HepG2 (cell line): ENCODE results near the gene GALP. TPM values are rescaled to one million over a fixed set of nuclear protein-coding genes. Genes with fewer than 3 reads are reported as not detected.

ENCODE experiments used
- ATF1 ChIP-seq: IDR thresholded peaks from 2 replicates; pipeline ENCODE4 v1.6.1; 2016; ENCODE audit warnings: mild to moderate bottlenecking, control low read depth
- CEBPB ChIP-seq: IDR thresholded peaks from 2 replicates; pipeline ENCODE4 v1.6.1; 2011; ENCODE audit warnings: low read depth, low read length, improper control_type of control experiment, borderline replicate concordance
- GLI4 ChIP-seq: sonication (generic); formaldehyde crosslinking; IDR thresholded peaks from 2 replicates; pipeline ENCODE4 v1.5.1; 2020; ENCODE audit warnings: missing genetic modification reagents, mild to moderate bottlenecking, moderate library complexity, borderline replicate concordance
- HNRNPL ChIP-seq: fragments of 200-400 bp; formaldehyde crosslinking; IDR thresholded peaks from 2 replicates; pipeline ENCODE4 v1.6.1; 2017; ENCODE audit warnings: mild to moderate bottlenecking, low read depth, low read length
- HOXD1 ChIP-seq: sonication (generic); formaldehyde crosslinking; IDR thresholded peaks from 2 replicates; pipeline ENCODE4 v1.5.0; 2020; ENCODE audit warnings: missing genetic modification reagents
- MAF1 ChIP-seq: sonication (generic); formaldehyde crosslinking; IDR thresholded peaks from 2 replicates; pipeline ENCODE4 v1.5.0; 2020; ENCODE audit warnings: missing genetic modification reagents, borderline replicate concordance
- MAZ ChIP-seq, 2 experiments: sonication (generic) in 1 of 2; formaldehyde crosslinking in 1 of 2; IDR thresholded peaks; 2 replicates each; pipeline versions ENCODE4 v1.5.0 to v1.6.1; 2012 to 2020; ENCODE audit warnings: low read depth in 2 of 2, mild to moderate bottlenecking in 2 of 2, borderline replicate concordance in 1 of 2, improper control_type of control experiment in 1 of 2, low read length in 1 of 2, missing genetic modification reagents in 1 of 2, moderate library complexity in 1 of 2
- MED8 ChIP-seq: sonication (generic); formaldehyde crosslinking; IDR thresholded peaks from 2 replicates; pipeline ENCODE4 v1.8.1; 2023; ENCODE audit warnings: mild to moderate bottlenecking, missing genetic modification reagents; ENCODE audit not compliant: insufficient replicate concordance
- MEIS1 ChIP-seq: sonication (generic); formaldehyde crosslinking; IDR thresholded peaks from 2 replicates; pipeline ENCODE4 v1.9.0; 2021; ENCODE audit warnings: mild to moderate bottlenecking, missing genetic modification reagents, moderate library complexity, borderline replicate concordance
- MIXL1 ChIP-seq: IDR thresholded peaks from 2 replicates; pipeline ENCODE4 v1.6.1; 2016
- MYNN ChIP-seq: sonication (generic); formaldehyde crosslinking; IDR thresholded peaks from 2 replicates; pipeline ENCODE4 v1.4.0; 2020; ENCODE audit warnings: mild to moderate bottlenecking, low read depth, missing genetic modification reagents
- NBN ChIP-seq: fragments of 450-650 bp; conservative IDR thresholded peaks from 2 replicates; pipeline ENCODE4 v1.6.1; 2017
- NFRKB ChIP-seq: fragments of 450-650 bp; IDR thresholded peaks from 2 replicates; pipeline ENCODE4 v1.6.1; 2017
- RORA ChIP-seq: sonication (generic); formaldehyde crosslinking; IDR thresholded peaks from 2 replicates; pipeline ENCODE4 v1.5.0; 2020; ENCODE audit warnings: mild to moderate bottlenecking, missing genetic modification reagents, moderate library complexity
- SIX1 ChIP-seq: sonication (generic); formaldehyde crosslinking; IDR thresholded peaks from 2 replicates; pipeline ENCODE4 v1.4.0; 2020; ENCODE audit warnings: missing genetic modification reagents, borderline replicate concordance
- SMARCE1 ChIP-seq: fragments of 450-650 bp; IDR thresholded peaks from 2 replicates; pipeline ENCODE4 v1.6.1; 2017; ENCODE audit warnings: borderline replicate concordance
- SSRP1 ChIP-seq: IDR thresholded peaks from 2 replicates; pipeline ENCODE4 v1.6.1; 2016; ENCODE audit warnings: control low read depth
- SYNCRIP ChIP-seq: fragments of 200-400 bp; formaldehyde crosslinking; IDR thresholded peaks from 2 replicates; pipeline ENCODE4 v1.6.1; 2018; ENCODE audit warnings: mild to moderate bottlenecking, low read depth, low read length; ENCODE audit not compliant: insufficient read depth
- TAF15 ChIP-seq: fragments of 200-400 bp; formaldehyde crosslinking; IDR thresholded peaks from one replicate; pipeline ENCODE4 v1.6.1; 2018; ENCODE audit warnings: mild to moderate bottlenecking, low read depth, low read length; ENCODE audit not compliant: poor library complexity, severe bottlenecking
- ZBTB7A ChIP-seq: sonication (generic); formaldehyde crosslinking; IDR thresholded peaks from 2 replicates; pipeline ENCODE4 v1.8.0; 2022; ENCODE audit warnings: mild to moderate bottlenecking, missing genetic modification reagents
- ZEB1 ChIP-seq: IDR thresholded peaks from 2 replicates; pipeline ENCODE4 v1.6.1; 2012; ENCODE audit warnings: mild to moderate bottlenecking, low read depth, inconsistent platforms; ENCODE audit not compliant: insufficient replicate concordance
- ZFYVE20 ChIP-seq: sonication (generic); formaldehyde crosslinking; IDR thresholded peaks from 2 replicates; pipeline ENCODE4 v1.8.0; 2023; ENCODE audit warnings: low read depth, mild to moderate bottlenecking, moderate library complexity, missing genetic modification reagents, borderline replicate concordance
- ZNF101 ChIP-seq: sonication (generic); formaldehyde crosslinking; IDR thresholded peaks from 2 replicates; pipeline ENCODE4 v1.4.0; 2020; ENCODE audit warnings: mild to moderate bottlenecking, low read depth, missing genetic modification reagents, borderline replicate concordance
- ZNF280D ChIP-seq: sonication (generic); formaldehyde crosslinking; IDR thresholded peaks from 2 replicates; pipeline ENCODE4 v1.5.1; 2020; ENCODE audit warnings: mild to moderate bottlenecking, missing genetic modification reagents
- ZNF3 ChIP-seq: IDR thresholded peaks from 2 replicates; pipeline ENCODE4 v1.7.0; 2017; ENCODE audit warnings: inconsistent platforms
- ZNF317 ChIP-seq: sonication (generic); formaldehyde crosslinking; IDR thresholded peaks from 2 replicates; pipeline ENCODE4 v1.5.0; 2020; ENCODE audit warnings: mild to moderate bottlenecking, missing genetic modification reagents
- ZNF572 ChIP-seq: sonication (generic); formaldehyde crosslinking; IDR thresholded peaks from 2 replicates; pipeline ENCODE4 v1.5.1; 2020; ENCODE audit warnings: mild to moderate bottlenecking, missing genetic modification reagents
- ZSCAN25 ChIP-seq: sonication (generic); formaldehyde crosslinking; IDR thresholded peaks from 2 replicates; pipeline ENCODE4 v1.8.0; 2022; ENCODE audit warnings: mild to moderate bottlenecking, missing genetic modification reagents
- polyA plus RNA-seq, 8 experiments: library from polyadenylated mRNA; depleted of rRNA in 3 of 8; stranded (reverse) in 7 of 8; unstranded in 1 of 8; fragments of >200 nt; fragmentation: Illumina TruSeq in 4 of 8; extraction: Trizol in 4 of 8; gene quantifications; 2 replicates each; pipeline versions ENCODE4 v1.2.1 to v1.2.3, GENCODE V29; 2011 to 2016; ENCODE audit warnings: low read depth in 4 of 8, missing spikeins in 1 of 8, mixed read lengths in 1 of 8; ENCODE audit not compliant: insufficient read depth in 1 of 8
- total RNA-seq, 5 experiments: library from RNA; depleted of rRNA; stranded (reverse); fragments of >200 nt; fragmentation: Illumina TruSeq; extraction: Trizol; gene quantifications; 2 replicates each; pipeline ENCODE4 v1.2.3, GENCODE V29; 2016; ENCODE audit warnings: low read depth in 1 of 5
- TF ChIP-seq, protein P1 (sequence below): IDR thresholded peaks from 2 replicates; pipeline ENCODE4 v1.6.1; 2016; ENCODE audit warnings: control low read depth

GALP gene
- total and polyA plus RNA-seq, 2 of the 13 experiments (the other 11 are each of a cell fraction or from before 2014, with no cell fraction given), result not detected

DNA sequence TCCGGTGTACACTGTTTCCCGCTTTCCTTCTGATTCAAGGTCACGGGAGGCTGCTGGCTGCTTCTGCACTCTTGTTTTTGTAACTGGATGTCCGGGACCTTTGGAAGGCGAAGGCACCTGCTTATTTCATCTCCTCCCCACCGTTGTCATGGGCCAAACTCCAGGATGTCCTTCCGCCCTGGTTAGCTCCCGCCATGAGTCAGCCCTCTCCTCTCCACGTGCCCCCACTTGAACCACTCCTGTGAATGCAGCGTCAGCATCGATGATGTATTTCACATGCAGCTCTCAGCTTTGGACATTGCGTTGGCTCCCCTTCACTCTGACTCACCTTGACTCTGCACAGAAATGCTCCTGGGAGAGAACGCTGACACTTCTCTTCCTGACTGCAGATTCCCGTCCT is 5.5 kb upstream of the GALP start (continued):
- TF ChIP-seq MAF1 (CRISPR knock-in tag) (no peak), MAZ (IDR thresholded peaks at IDR 0.05; ENCODE audit: borderline replicate concordance, low read depth, low read length) (peak; percentile 72; the same call in 1 of the 2 replicates), MAZ (CRISPR knock-in tag; IDR thresholded peaks at IDR 0.05; ENCODE audit: low read depth) (0 out of 2 replicates have a peak, but pooled peaks have one; percentile 43), ZFYVE20 (CRISPR knock-in tag) (no peak), HOXD1 (CRISPR knock-in tag) (no peak), ATF1 (no peak), RORA (no peak), NFRKB (no peak), SMARCE1 (no peak), ZEB1 (peak; percentile 41), ZNF317 (CRISPR knock-in tag) (peak; percentile 33; the same call in 1 of the 2 replicates), ZNF3 (CRISPR knock-in tag) (no peak), NBN (no peak), MED8 (CRISPR knock-in tag) (no peak), ZSCAN25 (peak; percentile 68), HNRNPL (no peak), ZNF101 (CRISPR knock-in tag) (no peak), ZNF572 (CRISPR knock-in tag) (no peak), MEIS1 (CRISPR knock-in tag) (peak; percentile 55; the same call in 1 of the 2 replicates), GLI4 (CRISPR knock-in tag) (peak; percentile 35; the same call in 1 of the 2 replicates), SYNCRIP (no peak), TAF15 (no peak), CEBPB (peak; percentile 66), ZNF280D (CRISPR knock-in tag) (0 out of 2 replicates have a peak, but pooled peaks have one; percentile 36), ZBTB7A (CRISPR knock-in tag) (no peak), SIX1 (CRISPR knock-in tag) (no peak), MYNN (peak; percentile 66; the same call in 1 of the 2 replicates), SSRP1 (CRISPR knock-in tag) (no peak), MIXL1 (CRISPR knock-in tag) (peak; percentile 52; the same call in 1 of the 2 replicates)
- TF ChIP-seq, protein P1, sequence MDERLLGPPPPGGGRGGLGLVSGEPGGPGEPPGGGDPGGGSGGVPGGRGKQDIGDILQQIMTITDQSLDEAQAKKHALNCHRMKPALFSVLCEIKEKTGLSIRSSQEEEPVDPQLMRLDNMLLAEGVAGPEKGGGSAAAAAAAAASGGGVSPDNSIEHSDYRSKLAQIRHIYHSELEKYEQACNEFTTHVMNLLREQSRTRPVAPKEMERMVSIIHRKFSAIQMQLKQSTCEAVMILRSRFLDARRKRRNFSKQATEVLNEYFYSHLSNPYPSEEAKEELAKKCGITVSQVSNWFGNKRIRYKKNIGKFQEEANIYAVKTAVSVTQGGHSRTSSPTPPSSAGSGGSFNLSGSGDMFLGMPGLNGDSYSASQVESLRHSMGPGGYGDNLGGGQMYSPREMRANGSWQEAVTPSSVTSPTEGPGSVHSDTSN (CRISPR knock-in tag), result 0 out of 2 replicates have a peak, but pooled peaks have one; percentile 27
